ENCODE measurements around the gene RASSF8. TPM values are rescaled to one million over a fixed set of nuclear protein-coding genes. Genes with fewer than 3 reads are reported as not detected.

The RASSF8 gene
- total and polyA plus RNA-seq, 2 donors from 2014 or later = 12.0 to 52.8 TPM

GRCh38 chr12:25934456-25934855 lies 24.0 kb upstream of the RASSF8 start:
- intact Hi-C loops (cut with DNase I) = no loop called here
- Histone ChIP-seq H3K27me3 (ENCODE audit: control insufficient read depth, insufficient read depth, low read length) (no peaks in the 10 kb centered on the region), H3K27ac (ENCODE audit: low read depth in 2 of 2, low read length in 2 of 2) (no peak overlapping the region), H3K36me3 (ENCODE audit: control insufficient read depth in 2 of 3, insufficient read depth in 3 of 3, low read length in 3 of 3) (no peaks in the 10 kb centered on the region), H3K4me3 (ENCODE audit: low read length in 3 of 3) (no peak overlapping the region), H3K4me1 (ENCODE audit: control insufficient read depth in 2 of 3, insufficient read depth in 2 of 3, low read depth in 1 of 3, low read length in 3 of 3) (peaks cover 0 to 2% (median 0%) of the 10 kb centered on the region in 3 donors), H3K9me3 (ENCODE audit: control insufficient read depth in 2 of 3, insufficient read depth in 1 of 3, low read length in 3 of 3) (no peaks in the 10 kb centered on the region), H3K9ac (ENCODE audit: low read length in 3 of 3) (no peak overlapping the region)
- TF ChIP-seq CTCF (IDR thresholded peaks at IDR 0.05; ENCODE audit: borderline replicate concordance, extremely low read depth, insufficient read depth) = no peak
- DNase-seq (peak in 1 of 5 donors; percentile 30), FAIRE-seq (no peak)

GRCh38 chr12:25935355-25936144 lies 22.9 kb upstream of the RASSF8 start:
- Histone ChIP-seq H3K27ac (ENCODE audit: low read depth in 2 of 2, low read length in 2 of 2) (peak overlapping the region in 1 of 2 donors; percentile 10), H3K4me1 (ENCODE audit: control insufficient read depth in 2 of 3, insufficient read depth in 2 of 3, low read depth in 1 of 3, low read length in 3 of 3) (peaks cover 0 to 2% (median 0%) of the 10 kb centered on the region in 3 donors), H3K4me3 (ENCODE audit: low read length in 3 of 3) (no peak overlapping the region), H3K27me3 (ENCODE audit: control insufficient read depth, insufficient read depth, low read length) (no peaks in the 10 kb centered on the region), H3K9ac (ENCODE audit: low read length in 3 of 3) (no peak overlapping the region), H3K36me3 (ENCODE audit: control insufficient read depth in 2 of 3, insufficient read depth in 3 of 3, low read length in 3 of 3) (no peaks in the 10 kb centered on the region), H3K9me3 (ENCODE audit: control insufficient read depth in 2 of 3, insufficient read depth in 1 of 3, low read length in 3 of 3) (no peaks in the 10 kb centered on the region)
- DNase-seq (peak in 3 of 5 donors; percentile 36 to 72 (median 69)), FAIRE-seq (no peak)
- intact Hi-C loops (cut with DNase I) = no loop called here
- no peak for TF ChIP-seq CTCF (IDR thresholded peaks at IDR 0.05; ENCODE audit: borderline replicate concordance, extremely low read depth, insufficient read depth)

- DNase-seq (no peak), FAIRE-seq (no peak)
- H3K4me3 ChIP-seq (ENCODE audit: low read length in 3 of 3) = no peak overlapping the region
- intact Hi-C loops (cut with DNase I) = no loop called here
- no peak overlapping the region for H3K27ac ChIP-seq (ENCODE audit: low read depth in 2 of 2, low read length in 2 of 2)
- peaks cover 0 to 2% (median 0%) of the 10 kb centered on the region in 3 donors for H3K4me1 ChIP-seq (ENCODE audit: control insufficient read depth in 2 of 3, insufficient read depth in 2 of 3, low read depth in 1 of 3, low read length in 3 of 3)
- TF ChIP-seq CTCF (IDR thresholded peaks at IDR 0.05; ENCODE audit: borderline replicate concordance, extremely low read depth, insufficient read depth) = no peak
- H3K9ac ChIP-seq (ENCODE audit: low read length in 3 of 3) = no peak overlapping the region
- H3K36me3 ChIP-seq (ENCODE audit: control insufficient read depth in 2 of 3, insufficient read depth in 3 of 3, low read length in 3 of 3) = no peaks in the 10 kb centered on the region
- no peaks in the 10 kb centered on the region for H3K27me3 ChIP-seq (ENCODE audit: control insufficient read depth, insufficient read depth, low read length)
- no peaks in the 10 kb centered on the region for H3K9me3 ChIP-seq (ENCODE audit: control insufficient read depth in 2 of 3, insufficient read depth in 1 of 3, low read length in 3 of 3)
Observed at GRCh38 chr12:25937096-25937495, 21.4 kb upstream of the RASSF8 start.

All from kidney (tissue), 14 donors.